Stimulated activated CD8-positive, alpha-beta memory T cell treated with anti-CD3 and anti-CD28 coated beads, Interleukin-12 subunit alpha, Interleukin-12 subunit beta, amount 100 ng/mL, for 1 hour (primary cell): ENCODE results near the gene HAUS7.

ENCODE experiments used
- DNase-seq: peaks from one replicate; pipeline ENCODE4 v3.0.0-alpha.2; 2020; ENCODE audit warnings: low read depth

The HAUS7 gene

DNA sequence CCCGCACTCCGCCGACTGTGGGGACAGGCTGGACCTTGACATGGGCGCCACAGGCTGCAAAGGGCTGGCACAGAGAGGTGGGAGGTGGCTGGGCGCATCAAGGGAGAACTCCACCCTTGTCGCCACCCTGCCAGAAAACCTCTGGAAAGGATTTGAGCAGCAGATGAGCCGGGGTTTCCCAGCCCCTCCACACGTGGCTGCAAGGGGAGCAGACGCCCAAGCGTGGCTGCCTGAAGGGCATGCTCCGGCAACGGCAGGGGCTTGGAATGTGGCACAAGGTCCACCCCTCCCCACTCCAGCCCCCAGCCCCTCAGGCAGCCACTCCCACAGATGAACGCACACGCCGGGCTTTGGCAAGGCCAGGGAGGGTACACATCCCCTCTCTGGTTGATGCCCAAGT lies 29.0 kb upstream of the HAUS7 start:
- DNase-seq, result no peak

DNA sequence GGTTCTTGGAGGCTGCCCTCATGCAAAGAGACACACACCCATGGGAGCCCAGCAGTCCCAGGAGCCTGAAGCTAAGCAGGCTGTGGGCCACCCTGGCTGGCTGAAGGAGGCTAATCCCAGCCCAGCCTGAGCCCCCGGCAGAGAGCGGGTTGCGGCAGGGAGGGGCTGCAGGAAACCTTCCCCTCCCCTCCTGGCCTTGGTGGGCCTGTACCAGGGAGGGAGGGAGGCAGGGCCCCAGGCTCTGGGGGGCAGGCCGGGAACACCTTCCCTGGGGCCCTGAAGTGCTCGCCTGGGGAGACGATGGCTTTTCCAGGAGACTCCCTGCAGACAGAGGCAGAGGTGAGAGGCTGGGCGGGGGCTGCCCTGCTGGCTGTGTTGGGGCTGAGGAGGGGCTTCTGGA lies 28.1 kb upstream of the HAUS7 start:
- no peak for DNase-seq

DNA sequence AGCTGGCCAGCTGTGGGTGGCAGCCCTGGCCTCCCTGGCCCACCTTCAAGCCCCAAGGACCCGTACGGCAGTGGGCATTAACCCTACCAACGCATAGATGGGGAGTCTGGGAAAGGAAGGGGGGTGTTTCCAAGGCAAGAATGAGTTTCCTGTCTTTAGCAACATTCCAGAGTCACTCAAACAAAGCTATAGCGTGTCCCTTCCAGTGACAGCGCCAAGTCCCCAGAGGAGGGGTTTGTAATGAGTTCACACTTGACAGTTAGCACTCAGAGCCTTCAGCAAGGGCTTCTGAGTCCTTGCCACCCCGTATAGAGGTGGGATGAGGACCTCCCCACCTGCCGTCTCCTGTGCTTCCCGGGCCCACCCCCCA lies 26.2 kb upstream of the HAUS7 start:
- no peak for DNase-seq

GRCh38 chrX:153495903-153496589 lies 25.7 kb upstream of the HAUS7 start:
- no peak for DNase-seq

- DNase-seq, result no peak
Observed at GRCh38 chrX:153495362-153495751, 25.0 kb upstream of the HAUS7 start.

DNA sequence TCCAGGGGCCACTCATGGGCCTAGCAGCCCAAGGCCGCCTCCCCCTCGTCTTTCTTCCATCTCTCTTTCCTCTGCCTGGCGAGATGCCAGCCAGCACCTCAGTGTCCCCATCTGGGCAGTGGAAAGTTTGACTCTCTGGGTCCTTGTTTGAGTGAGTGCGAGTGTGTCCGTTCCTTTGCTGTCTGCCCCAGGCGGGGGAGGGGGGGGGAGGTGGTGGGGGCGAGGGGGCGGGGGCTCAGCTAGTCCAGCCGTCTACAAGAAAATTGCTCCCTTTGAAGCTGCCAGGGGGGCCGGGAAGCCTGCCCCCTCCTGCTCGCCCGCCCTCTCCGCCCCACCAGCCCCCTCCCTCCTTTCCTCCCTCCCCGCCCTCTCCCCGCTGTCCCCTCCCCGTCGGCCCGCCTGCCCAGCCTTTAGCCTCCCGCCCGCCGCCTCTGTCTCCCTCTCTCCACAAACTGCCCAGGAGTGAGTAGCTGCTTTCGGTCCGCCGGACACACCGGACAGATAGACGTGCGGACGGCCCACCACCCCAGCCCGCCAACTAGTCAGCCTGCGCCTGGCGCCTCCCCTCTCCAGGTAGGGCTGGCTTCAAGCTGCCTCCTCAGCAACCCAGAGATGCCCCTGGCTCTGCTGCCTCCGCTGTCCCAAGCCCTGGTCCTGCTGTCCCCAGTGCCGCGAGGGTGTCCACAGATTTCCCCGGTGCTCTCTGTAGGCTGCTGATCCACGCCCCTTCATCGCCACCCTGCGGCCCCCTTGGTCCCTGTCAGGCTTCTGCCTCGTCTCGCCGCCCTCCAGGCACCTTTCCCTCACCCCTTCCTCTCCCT lies 24.4 kb upstream of the HAUS7 start, which contains the start of gene BGN:
TSS of gene BGN (plus strand) at position 440 of the 821 bp plus-strand sequence. CDS start 9,652 bp downstream, outside the sequence.
- no peak for DNase-seq

DNA sequence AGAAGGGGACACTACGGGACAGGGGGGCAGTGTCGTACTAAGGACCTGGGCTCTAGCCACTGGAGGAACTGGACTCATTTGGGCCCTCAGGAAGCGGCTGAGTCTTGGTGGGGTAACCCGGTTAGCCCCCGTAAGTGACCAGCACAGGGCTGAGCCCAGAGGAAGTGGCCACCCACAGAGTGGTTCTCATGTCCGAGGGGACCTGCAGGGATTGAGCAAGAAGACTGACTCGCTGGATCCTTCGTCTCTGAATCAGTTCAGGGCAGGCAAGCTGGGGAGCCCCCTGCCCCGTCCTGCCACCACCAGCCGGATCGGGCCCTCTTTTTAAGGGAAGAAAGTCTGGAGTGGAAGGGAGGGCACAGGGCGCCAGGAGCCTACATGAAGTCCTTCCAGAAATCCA lies 23.7 kb upstream of the HAUS7 start:
- no peak for DNase-seq

DNA sequence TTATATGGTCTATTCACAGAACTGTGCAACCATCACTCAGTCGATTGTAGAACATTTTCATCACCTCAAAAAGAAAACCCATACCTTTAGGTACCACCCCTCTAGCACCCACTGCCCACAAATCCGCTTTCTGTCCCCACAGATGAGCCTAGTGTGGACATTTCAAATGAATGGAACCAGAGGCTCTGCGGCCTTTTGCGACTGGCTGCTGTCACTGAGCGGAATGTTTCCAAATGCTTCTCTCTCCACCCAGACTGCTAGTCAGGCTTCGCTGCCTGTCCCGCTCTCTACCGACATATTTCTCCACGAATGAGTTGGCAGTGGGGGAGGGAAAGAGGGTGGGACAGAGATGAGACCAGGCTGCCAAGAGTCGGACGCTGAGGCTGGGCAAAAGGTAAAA lies 22.7 kb upstream of the HAUS7 start:
- no peak for DNase-seq

DNA sequence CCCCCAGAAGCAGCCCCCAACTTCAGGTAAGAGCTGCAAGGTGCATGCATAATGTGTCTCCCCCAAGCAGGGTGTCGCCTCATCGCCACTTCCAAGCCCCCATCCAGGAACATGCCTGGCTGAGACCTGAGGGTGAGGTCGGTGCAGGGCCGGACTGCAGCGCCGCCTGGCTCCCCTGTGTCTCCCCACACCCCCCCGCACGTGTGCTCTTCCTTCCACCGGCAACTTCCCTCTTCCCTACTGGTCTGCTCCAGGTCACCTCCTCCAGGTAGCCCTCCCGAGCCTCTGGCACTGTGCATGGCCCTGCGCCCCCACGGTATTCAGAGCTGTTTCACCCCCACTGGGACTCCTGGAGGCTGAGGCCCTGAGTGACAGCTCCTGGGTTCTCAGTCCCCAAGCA lies 22.2 kb upstream of the HAUS7 start:
- no peak for DNase-seq

GRCh38 chrX:153491918-153492317 lies 21.5 kb upstream of the HAUS7 start:
- DNase-seq, result no peak

DNA sequence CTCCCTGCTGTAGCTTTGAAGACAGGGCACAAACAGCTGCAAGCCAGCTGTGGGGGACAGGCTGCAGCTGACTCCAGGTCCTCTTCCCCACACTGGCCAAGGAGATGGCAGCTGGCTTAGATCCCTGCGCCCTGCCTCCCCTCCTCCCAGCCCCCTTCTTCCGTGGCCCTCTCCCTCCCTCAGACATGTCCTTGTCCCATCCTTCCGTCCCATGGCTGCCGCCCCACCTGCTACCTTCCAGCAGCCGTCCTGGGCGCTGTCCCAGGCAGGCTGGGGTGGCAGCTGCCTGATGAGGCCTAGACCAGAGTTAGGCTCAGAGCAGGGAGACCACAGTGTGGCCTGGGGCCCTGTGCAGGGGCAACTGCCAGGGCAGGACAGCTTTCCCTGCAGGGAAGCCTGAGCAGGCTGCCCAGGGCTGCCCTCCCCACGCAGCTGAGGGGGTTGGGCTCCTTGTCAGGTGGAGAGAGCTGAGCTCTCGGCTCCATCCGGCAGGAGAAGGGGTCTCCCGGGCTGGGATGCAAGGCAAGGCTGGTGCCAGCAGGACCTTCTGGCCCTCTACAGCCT lies 21.1 kb upstream of the HAUS7 start:
- no peak for DNase-seq

DNA sequence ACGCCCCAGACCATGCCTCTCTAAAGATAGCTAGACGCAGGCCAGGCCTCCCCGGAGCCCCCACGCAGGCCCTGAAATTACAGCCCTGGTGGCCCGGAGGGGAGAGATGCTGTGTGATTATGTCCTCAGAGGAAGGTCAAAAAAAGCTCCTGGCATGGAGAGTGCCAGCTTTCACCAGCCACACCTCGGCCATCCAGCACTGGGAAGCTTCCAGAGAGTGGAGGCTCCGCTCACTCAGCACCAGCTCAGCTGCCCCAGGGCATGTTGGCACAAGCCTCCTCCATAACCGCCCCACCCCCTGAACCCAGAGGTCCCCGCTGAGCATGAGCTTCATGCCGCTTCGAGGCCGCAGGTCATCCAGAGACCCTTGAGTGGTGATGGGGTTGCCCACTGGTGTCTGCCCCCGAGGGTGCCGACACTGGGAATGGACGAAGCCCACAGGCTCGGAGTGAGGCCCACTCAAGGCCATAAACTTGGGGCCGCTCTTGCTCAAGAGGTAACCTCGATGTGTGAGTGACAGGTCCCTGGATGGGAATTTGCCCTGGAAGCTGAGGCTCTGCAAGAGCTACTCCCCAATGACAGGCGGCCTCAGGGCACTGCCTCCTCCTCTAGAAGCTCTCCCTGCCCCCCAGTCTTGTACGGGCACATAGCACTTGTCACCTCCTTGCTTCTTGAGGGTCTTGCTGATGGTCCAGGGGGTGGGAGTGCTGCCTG lies 20.0 kb upstream of the HAUS7 start:
- no peak for DNase-seq

GRCh38 chrX:153488231-153488914 lies 18.0 kb upstream of the HAUS7 start:
- DNase-seq, result no peak

DNA sequence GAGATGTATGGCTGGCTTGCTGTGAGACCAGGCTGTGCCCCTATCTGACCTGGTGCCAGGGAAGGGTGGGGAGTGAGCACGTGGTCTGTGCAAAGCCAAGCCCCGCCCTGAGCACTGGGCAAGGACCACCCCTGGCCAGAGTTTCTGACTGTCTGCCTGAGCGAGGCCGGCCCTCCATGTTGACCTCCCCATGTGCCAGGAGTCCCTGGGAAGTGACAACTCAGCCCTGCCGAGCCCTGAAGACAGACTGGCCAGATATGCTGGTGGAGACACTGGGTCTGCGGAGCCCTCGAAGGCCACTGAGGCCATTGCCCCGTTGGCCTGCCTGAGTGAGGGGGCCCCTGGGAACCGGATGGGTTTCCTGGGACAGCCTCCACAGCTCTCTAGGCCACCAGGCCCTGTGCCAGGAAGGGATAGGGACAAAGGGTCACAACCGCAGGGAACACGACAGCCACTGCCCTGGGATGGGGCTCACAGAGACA lies 17.3 kb upstream of the HAUS7 start:
- no peak for DNase-seq

DNA sequence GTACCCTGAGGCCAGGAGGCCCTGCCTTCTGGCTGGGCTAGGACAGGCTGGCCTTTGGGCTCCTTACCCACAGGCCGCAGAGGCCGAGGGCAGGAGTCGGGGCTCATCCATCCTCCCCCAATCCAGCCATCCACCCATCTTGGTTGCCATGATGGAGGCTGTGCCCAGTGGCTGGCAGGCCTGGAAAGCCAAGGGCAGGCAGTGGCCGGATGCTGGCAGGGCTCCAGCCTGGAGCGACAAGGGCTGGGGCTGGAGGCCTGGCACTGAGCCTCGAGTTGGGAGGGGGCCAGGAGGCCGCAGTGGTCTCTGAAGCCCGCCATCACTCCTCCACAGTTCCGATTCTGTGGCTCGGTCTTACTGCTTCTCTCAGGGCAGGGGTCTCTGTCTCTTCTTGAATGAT lies 15.8 kb upstream of the HAUS7 start:
- DNase-seq, result no peak

DNA sequence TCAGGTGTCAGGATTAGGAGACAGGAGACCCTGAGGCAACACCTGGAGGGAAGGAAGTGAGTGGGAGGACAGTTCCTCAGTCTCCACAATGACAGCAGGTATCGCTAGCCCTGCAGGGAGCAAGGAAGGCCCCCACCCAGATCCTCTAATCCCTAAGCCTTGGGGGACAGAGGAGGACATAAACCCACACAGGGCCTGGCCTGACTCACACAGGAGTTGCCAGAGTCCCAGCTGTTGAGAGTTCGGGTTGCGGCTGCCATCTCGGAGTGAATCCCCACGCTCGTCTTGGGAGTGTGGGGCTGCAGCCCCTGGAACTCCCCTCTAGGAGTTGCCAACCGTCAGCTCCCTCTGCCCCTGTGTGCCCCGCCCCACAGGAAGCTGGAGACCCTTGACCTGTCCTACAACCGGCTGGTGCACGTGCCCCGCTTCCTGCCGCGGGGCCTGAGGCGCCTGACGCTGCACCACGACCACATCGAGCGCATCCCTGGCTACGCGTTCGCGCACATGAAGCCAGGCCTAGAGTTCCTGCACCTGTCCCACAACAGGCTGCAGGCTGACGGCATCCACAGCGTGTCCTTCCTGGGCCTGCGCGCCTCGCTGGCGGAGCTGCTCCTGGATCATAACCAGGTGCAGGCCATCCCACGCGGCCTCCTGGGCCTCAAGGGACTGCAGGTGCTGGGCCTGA lies 15.2 kb upstream of the HAUS7 start:
- DNase-seq, result no peak

DNA sequence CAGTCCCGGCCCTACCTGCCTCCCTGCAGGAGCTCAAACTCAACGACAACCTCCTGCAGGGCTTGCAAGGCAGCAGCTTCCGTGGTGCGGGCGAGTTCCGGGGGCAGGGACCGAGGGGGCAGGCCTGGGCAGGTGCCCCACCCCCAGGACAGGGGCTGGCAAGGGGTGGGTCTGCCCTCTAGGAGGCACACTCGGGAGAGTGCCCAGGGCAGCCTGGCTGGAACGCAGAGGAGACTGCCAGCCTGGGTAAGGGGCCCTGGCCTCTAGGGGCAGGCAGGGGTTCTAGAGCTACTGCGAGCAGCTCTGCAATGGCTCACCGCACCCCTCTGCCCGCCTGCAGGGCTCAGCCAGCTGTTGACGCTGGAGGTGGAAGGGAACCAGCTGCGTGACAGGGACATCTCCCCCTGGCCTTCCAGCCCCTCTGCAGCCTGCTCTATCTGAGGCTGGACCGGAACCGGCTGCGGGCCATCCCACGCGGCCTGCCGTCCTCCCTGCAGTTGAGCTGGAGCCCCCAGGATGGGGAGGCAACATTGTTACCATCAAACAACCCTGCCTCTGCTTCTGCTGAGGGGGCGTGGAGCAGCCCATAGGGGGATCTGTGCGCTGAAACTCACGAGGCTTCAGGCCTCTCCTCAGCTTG lies 12.1 kb upstream of the HAUS7 start:
- DNase-seq, result no peak

- no peak for DNase-seq
Observed at GRCh38 chrX:153481043-153481442, 10.7 kb upstream of the HAUS7 start.

DNA sequence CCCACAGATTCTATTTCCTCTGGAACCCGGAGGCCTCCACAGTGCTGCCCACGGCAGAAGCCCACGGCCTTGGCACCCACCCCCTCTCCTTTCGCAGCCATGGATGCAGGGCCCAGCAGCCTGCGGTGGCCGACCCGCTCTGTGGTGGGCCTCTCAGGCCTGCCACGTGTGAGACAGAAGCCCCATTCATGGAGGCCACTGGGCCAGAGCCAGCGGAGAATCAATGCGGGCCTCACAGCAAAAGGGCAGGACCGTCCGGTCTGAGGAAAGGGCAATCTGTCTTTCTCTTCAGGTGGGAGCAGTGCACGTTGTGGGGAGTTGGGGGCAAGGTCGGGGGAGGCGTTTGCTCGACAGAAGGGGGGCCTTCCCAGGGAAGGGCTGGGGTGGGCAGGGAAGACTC lies 8.4 kb upstream of the HAUS7 start:
- DNase-seq, result no peak

- no peak for DNase-seq
Observed at GRCh38 chrX:153477901-153478300, 7.5 kb upstream of the HAUS7 start.

GRCh38 chrX:153477364-153477857 lies 7.0 kb upstream of the HAUS7 start:
- no peak for DNase-seq
